ENCODE measurements around the gene KCTD3.

KCTD3 gene

DNA sequence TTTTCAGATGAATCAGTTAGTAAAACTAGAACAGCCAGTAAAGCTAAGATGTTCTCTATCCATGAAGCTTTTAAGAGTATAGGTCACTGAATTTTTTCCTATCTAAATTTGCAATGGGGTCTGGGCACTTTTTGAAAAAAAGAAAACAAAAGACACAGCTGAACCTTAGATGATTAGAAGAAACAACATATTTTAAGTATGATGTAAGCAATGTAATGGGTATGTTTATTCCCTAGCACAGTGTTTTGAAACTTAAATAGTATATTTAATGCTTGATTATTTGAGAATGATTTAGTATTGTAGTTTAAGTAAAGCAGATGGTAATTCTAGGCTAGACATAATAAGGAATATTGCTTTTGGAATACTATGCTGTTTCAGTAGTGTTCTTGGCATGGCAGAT is 36.2 kb downstream of the KCTD3 start:
- DNase-seq (ENCODE audit: low read depth in 2 of 3, low spot score in 1 of 3) = no peak

DNA sequence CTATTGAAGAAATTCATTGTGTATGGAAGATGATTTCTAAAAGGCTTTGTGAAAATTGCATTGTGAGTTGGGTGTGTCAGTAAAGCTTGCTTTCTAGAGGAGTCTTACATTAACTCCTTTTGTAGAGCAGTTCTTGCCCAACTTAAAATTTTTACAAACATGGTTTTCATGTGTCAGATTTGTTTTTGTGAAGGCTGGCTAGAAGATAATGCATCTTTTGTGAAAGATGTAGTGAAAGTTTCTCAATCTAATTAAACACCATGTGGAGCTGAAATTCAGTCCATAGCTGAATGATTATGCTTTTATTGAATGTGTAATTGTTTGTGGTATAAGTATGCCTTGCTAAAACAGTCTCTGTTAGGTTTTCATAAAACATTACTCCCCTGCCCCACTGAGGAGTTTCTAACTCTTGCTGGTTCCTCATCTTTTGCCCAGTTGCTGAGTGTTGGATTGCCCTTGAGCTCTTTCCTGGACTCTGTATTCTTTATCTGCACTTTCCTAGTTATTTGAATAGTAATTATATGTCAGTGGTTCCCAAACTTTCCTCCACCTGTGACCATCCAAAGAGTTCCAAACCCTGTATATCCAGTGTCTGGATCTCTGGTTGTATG is 38.0 kb downstream of the KCTD3 start:
- no peak for DNase-seq (ENCODE audit: low read depth in 2 of 3, low spot score in 1 of 3)

DNA sequence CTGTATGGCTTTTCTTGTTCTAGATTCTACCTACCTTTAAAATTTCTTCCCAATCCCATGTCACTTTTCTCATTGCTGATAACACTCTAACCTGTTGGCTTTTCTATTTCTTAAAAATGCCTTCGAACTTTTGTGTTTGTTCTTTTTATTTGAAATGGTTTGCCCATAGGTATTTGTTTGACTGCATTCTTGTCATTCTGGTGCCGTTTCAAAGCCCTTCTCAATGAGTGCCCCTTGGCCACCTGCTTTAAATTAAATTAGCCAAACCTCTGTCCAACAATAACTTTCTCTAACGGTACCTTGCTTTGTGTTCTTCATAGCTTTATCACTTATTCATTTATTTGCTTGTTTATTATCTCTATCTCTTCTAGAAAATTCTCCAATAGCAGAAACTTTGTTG is 38.9 kb downstream of the KCTD3 start:
- DNase-seq (ENCODE audit: low read depth in 2 of 3, low spot score in 1 of 3) = no peak

DNA sequence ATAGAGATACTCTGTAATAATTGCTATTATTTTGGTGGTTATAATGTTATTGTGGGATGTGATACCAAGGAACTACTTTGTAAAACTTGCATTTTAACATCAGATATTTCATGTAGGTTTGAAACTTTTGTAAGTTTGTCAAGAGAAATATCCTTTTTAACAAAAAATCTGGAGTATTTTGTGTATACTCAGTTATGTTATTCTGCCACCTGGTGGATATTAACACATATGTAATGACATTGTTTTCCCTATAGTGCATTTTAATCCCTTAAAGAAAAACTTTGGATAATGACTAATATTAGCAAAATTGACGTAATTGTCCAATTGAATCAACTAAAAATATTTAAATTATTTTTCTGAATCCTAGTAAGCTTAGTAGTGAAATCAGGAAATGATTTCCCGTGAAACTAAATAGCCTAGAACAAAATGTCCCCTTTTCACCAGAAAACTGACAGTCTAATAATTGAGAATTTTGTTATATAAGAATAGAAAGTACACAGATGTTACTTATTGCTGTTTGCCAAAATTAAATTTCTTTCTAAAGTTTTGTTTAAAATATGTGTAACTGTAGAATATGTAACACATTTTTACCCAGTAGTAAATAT is 39.6 kb downstream of the KCTD3 start:
- no peak for DNase-seq (ENCODE audit: low read depth in 2 of 3, low spot score in 1 of 3)

GRCh38 chr1:215607412-215607811 is 40.3 kb downstream of the KCTD3 start:
- no peak for DNase-seq (ENCODE audit: low read depth in 2 of 3, low spot score in 1 of 3)

DNA sequence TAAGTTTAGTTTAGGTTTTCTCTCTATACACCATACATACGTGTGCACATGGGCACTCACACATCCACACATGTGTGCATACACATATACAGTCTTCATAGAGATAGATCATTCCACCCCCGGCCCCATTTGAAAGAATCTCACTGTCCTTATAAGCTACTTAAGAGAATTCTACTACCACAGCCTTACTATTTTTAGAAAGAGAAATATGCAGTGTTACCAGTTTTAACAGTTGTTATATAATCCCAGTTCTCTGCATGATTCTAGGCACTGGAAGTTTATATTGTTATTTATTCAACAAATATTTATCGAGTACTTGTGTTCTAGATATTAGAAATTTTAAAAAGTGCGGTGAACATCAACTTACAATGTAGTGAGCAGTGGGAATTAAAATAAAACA is 41.5 kb downstream of the KCTD3 start:
- no peak for DNase-seq (ENCODE audit: low read depth in 2 of 3, low spot score in 1 of 3)

- no peak for DNase-seq (ENCODE audit: low read depth in 2 of 3, low spot score in 1 of 3)
These were observed 45.3 kb downstream of the KCTD3 start for GRCh38 chr1:215612391-215612790.

DNA sequence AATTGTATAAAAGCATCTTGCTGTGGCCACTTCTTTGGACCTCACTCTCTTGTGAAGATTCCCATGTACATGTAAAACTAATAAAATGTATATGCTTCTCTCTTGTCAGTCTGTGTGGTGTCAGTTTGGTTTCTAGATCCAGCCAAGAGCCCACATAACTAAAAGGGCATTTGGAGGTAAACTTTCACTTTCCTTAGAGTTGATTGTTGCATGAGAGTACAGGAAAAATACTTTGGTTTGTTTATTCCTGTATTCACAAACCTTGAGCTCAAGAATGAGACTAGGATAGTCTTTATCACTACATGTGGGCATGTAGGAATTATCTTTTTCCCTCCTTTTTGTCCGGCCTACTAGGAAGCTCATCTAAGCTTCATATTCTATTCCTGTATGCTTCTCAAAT is 50.9 kb downstream of the KCTD3 start:
- DNase-seq (ENCODE audit: low read depth in 2 of 3, low spot score in 1 of 3) = no peak

DNA sequence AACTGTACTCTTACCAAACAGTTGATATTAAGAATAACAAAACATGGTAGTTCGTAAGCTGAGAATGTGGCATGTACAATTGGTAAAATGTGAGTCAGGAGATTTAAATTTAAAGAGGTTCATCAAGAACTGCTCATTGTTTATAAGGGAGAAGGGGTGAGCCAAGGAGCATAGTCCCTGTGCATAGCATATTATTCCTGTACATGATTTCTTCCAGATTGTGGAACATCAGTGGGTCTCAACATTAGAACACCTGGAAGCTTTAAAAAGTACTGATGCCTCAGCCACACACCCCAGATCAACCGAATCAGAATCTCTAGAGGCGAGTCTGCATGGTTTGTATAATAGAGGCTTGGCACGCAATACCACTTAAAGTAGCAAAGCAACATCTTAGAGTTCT is 56.1 kb downstream of the KCTD3 start:
- no peak for DNase-seq (ENCODE audit: low read depth in 2 of 3, low spot score in 1 of 3)

DNA sequence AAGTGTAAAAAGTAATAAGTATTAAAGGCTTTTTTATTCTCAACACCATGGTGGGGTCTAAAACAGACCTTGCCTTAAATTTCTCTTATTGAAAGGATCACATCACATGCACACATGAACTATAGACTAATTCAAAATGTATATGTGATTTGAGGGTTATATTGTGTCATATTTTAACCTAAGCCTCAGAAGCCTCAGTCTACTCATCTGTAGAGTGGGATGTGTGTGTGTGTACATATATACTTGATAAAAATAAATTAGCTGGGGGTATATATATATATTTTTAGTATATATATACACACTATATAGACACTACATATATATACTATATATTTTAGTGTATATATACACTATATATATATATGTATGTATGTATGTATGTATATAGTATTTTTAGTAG is 58.8 kb downstream of the KCTD3 start:
- no peak for DNase-seq (ENCODE audit: low read depth in 2 of 3, low spot score in 1 of 3)

- DNase-seq (ENCODE audit: low read depth in 2 of 3, low spot score in 1 of 3) = no peak
These were observed 63.9 kb downstream of the KCTD3 start for GRCh38 chr1:215631040-215631439.

DNA sequence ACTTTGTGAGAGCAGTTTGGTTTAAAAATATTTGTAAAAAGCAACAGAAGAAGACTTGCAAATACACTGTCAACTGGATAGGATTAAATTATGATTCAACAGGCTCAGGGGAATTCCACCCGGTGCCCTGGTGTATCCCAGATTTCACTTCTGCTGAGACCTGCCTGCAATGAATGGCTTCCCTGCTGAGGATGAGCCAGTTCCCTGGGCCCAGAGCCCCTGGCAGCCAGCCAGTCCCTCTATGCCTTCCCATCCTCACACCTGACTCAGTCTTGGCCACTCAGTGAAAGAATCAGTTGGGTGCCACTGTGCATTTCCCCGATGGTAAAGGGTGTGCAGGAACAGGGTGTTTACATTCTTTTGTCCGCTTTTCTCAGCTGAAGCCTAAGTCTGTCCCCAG is 64.4 kb downstream of the KCTD3 start:
- no peak for DNase-seq (ENCODE audit: low read depth in 2 of 3, low spot score in 1 of 3)

DNA sequence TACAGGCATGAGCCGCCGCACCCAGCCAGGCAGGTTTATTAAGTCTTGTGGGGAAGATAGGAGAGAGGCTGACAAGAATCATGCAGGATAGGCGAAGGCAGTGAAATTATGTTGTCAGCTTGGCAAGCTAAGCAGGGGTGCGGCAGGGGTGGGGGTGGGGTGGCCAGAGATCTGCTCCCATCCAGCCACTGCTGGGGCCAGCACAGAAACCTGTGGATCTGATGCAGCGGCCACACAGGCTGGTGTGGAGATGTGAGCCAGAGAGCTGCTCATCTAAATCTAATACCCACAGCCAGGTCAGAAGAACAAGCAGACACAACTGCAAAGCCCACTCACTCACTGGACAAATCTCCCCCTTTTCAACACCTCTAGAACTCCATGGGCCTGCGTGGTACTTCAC is 68.7 kb downstream of the KCTD3 start:
- DNase-seq (ENCODE audit: low read depth in 2 of 3, low spot score in 1 of 3) = no peak

GRCh38 chr1:215636258-215636965 is 69.3 kb downstream of the KCTD3 start:
- DNase-seq (ENCODE audit: low read depth in 2 of 3, low spot score in 1 of 3) = no peak

DNA sequence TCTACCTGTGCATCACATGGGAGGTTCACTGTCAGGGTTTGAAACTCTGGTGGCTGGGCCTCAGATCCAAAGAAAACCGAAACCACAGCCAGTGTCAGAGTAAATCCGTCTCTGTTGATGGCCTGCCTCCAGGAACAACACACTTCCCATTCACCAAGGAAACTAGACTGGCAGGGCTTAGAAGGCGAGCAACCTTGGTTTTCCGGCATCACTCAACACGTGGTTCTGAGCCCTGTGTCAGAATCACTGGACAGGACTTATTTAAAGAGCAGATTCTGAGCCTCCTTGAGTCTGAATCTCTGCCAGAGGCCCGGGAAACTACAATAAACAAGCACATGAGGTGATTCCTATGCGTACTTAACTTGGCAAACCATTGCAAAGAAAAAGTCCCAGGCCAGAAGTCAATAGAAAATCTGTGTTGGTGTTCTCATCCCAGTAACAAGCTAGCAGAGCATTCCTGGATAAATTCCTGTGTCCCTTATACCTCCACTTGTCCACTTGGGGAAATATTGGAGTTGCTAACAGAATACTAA is 70.0 kb downstream of the KCTD3 start:
- DNase-seq (ENCODE audit: low read depth in 2 of 3, low spot score in 1 of 3) = no peak

DNA sequence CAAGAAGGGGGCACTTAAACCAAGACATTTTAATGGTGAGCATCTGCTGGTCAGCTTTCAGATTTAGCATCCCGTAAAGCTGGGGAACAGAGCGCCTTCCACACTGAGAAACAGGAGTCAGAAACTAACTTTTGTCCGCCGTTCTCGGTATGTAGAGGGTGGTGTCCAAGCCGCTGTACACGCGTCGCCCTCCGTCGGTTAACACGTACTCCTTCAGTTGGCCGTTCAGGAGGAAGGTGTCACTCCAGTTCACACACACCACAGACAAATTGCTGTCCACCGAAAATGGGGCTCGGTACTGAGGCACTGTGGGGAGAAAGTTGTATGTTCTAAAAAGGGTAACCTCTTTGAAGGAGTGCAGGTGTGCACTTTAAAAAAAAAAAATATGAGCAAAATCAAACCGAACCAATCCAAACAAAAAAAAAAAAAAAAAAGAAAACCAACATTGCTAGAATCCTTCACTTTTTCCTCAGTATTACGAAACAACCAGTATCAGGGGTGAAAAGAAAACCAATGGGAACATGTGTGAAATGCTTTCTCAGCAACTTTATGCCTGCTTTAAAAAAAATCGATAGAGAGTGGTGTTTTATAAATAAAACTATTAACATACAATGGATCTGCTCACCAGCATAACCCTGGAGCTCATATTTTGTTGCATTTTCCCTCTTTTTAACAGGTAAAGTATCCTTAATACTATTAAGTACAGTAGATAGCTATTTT is 73.5 kb downstream of the KCTD3 start:
- DNase-seq (ENCODE audit: low read depth in 2 of 3, low spot score in 1 of 3) = no peak

- no peak for DNase-seq (ENCODE audit: low read depth in 2 of 3, low spot score in 1 of 3)
These were observed 76.7 kb downstream of the KCTD3 start for GRCh38 chr1:215643592-215644321.

- no peak for DNase-seq (ENCODE audit: low read depth in 2 of 3, low spot score in 1 of 3)
These were observed 78.1 kb downstream of the KCTD3 start for GRCh38 chr1:215645182-215645581.

DNA sequence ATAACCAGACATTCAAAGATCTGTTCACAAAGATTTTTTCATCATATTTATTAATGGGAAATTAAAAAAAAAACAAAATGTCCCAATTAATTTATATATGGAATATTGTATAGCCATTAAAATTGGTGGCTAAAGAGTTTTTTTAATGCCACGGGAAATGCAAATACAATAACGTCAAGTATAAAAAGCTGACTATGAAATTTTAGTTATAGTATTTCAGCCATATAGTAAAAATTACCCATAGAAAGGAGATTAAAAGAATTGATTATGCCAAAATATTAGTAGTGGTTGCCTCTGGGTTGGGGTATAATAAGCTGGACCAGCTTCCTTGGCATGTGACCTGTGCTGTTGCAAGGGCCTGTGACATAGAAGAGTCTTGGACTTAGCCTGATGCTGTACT is 78.8 kb downstream of the KCTD3 start:
- no peak for DNase-seq (ENCODE audit: low read depth in 2 of 3, low spot score in 1 of 3)

DNA sequence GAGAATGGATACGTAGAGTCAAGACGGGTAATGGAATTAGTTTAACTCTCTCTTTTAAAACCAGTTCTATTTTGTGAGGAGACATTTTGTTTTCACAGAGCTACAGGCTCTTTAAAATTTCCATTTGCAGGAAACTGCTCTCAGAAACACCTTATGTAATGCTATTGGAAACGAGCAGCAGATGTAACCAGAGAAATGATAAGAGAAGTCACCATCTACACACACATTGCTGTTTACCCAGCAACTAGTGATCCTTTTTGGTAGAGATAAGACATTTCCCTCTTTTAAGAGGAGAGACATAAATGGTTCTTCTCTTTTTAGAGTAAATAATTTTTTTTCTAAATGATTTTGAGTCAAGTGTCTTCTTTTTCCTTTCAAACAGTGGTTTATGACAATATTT is 80.6 kb downstream of the KCTD3 start:
- DNase-seq (ENCODE audit: low read depth in 2 of 3, low spot score in 1 of 3) = no peak

DNA sequence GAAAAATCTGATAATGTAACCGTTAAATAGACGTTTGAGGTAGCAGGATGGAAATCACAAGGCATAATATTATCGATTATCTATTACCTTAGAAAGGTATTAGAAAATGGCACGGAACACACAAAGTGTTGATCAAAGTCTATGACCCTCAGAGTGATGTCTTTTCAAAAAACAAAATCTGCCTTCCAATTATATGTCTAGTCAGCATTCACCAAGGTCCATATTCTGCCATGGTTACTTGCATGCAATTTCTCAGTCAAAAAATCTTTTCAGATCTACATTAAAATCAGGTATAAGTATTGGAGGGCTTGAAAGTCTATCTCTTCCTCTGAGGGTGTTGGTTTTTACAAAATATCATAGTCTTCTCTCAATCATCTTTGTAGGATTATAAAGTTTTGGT is 81.9 kb downstream of the KCTD3 start:
- DNase-seq (ENCODE audit: low read depth in 2 of 3, low spot score in 1 of 3) = no peak
